BJ (cell line): Measurements from ENCODE around the gene KLHL13. TPM values are rescaled to one million over a fixed set of nuclear protein-coding genes. Genes with fewer than 3 reads are reported as not detected.
A peak's percentile ranks its signal among the peaks of the same experiment; 100 is the strongest.

Experiments used
- CTCF ChIA-PET: fragments of 350-600 bp; formaldehyde crosslinking; extraction: SDS; loops from one replicate; lab custom pipeline; 2021; ENCODE audit warnings: antibody characterized with exemption, inconsistent platforms; lab: Yijun Ruan, JAX
- POLR2A ChIA-PET: fragments of 300-600 bp; sonication (Branson Sonifier 250); formaldehyde crosslinking; extraction: SDS; loops from one replicate; lab custom pipeline; 2021; ENCODE audit warnings: antibody characterized with exemption; lab: Charles Lee
- DNase-seq: peaks from one replicate; pipeline ENCODE4 v3.0.0-alpha.2; 2011; ENCODE audit warnings: low read depth
- H3K27me3 ChIP-seq: 2 replicates; pipeline ENCODE4 v1.6.0; 2011; ENCODE audit warnings: low read length; ENCODE audit not compliant: control insufficient read depth, insufficient read depth
- H3K36me3 ChIP-seq: 2 replicates; pipeline ENCODE4 v1.5.1; 2011; ENCODE audit warnings: low read length; ENCODE audit not compliant: control insufficient read depth, insufficient read depth
- H3K4me3 ChIP-seq: 2 replicates; pipeline ENCODE4 v1.5.1; 2011; ENCODE audit warnings: low read depth, mild to moderate bottlenecking, control low read depth, low read length
- polyA plus RNA-seq: library from polyadenylated mRNA; depleted of rRNA; stranded (reverse); fragments of >200 nt; gene quantifications from 2 replicates; pipeline ENCODE4 v1.2.3, GENCODE V29; 2011
- TF ChIP-seq, protein P1 (sequence below): IDR thresholded peaks from 2 replicates; pipeline ENCODE4 v1.5.1; 2011; ENCODE audit warnings: low read depth, mild to moderate bottlenecking, control low read depth, inconsistent platforms, low read length, moderate library complexity; ENCODE audit not compliant: insufficient read depth

The KLHL13 gene
- polyA plus RNA-seq, 1 experiment = 1.0 TPM

DNA sequence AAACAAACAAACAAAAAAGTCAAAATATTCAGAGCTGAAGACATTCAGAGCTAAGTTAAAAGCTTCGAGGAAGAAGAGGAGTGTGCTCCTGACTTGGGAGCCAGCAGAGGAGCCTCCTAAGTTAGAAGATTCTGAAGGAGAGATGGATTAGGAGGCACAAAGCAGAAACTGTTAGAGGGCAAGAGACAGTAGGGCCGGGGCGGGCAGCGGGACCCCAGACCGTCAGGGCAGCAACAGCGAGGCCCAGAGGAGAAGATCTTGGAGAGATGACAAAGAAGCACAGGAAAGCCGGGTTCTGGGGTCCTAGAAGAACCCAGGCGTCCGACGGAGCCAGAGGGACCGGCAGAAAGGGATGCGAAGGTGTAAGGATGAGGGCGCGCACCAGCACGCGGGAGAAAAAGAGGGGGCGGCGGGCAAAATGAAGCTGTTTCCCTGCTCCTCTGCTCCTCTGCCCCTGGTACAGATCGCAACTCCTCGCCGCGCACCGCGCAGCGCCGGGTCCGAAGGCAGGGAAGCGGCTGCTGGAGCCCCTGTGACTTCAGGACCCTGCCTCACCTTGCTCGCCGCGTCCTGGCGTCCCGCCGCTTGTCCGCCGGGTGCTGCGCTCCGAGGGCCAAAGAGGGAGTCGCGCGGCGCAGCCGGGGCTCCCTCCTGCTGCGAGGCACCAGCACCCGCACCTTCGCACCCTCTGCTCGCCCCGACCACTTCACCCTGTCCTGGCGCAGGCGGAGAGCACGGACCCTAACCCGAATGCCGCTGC, 477 bp downstream of the KLHL13 start:
- H3K36me3 ChIP-seq = no peaks in the 10 kb centered on the region
- ChIA-PET CTCF (interaction anchor here (1.6 kb wide), 1 partner anchor 11 kb away, joined by 4 read pairs; no protein-coding TSS in a partner anchor), POLR2A (no interaction called here)
- peak overlapping the region; percentile 48 for H3K4me3 ChIP-seq
- no peak for DNase-seq
- H3K27me3 ChIP-seq = no peaks in the 10 kb centered on the region
- TF ChIP-seq, protein P1, sequence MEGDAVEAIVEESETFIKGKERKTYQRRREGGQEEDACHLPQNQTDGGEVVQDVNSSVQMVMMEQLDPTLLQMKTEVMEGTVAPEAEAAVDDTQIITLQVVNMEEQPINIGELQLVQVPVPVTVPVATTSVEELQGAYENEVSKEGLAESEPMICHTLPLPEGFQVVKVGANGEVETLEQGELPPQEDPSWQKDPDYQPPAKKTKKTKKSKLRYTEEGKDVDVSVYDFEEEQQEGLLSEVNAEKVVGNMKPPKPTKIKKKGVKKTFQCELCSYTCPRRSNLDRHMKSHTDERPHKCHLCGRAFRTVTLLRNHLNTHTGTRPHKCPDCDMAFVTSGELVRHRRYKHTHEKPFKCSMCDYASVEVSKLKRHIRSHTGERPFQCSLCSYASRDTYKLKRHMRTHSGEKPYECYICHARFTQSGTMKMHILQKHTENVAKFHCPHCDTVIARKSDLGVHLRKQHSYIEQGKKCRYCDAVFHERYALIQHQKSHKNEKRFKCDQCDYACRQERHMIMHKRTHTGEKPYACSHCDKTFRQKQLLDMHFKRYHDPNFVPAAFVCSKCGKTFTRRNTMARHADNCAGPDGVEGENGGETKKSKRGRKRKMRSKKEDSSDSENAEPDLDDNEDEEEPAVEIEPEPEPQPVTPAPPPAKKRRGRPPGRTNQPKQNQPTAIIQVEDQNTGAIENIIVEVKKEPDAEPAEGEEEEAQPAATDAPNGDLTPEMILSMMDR = no peak

- ChIA-PET CTCF (no interaction called here), POLR2A (no interaction called here)
- H3K27me3 ChIP-seq = no peaks in the 10 kb centered on the region
- DNase-seq = no peak
- no peak overlapping the region for H3K4me3 ChIP-seq
- no peaks in the 10 kb centered on the region for H3K36me3 ChIP-seq
- TF ChIP-seq, protein P1 = no peak
These were observed 1.6 kb downstream of the KLHL13 start for GRCh38 chrX:118114971-118115370.

DNA sequence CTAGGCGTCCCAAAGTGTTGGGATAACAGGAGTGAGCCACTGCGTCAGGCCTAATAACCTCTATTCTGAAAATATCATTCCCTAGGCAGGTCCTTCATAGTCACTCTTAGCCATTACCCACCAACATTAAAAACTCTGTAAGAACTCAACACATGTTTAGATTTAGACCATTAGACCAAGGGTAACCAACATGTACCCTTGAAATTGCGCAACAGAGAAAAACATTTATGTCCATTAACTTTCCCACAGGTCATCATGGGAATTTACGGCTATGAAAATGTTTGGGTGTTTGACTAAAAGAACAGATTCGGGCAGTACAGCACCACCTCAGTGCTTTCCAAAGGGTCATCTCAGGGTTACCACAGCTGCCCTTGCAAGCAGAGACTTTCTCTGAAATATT, 7.5 kb downstream of the KLHL13 start:
- TF ChIP-seq, protein P1 = no peak
- ChIA-PET POLR2A (no interaction called here), CTCF (no interaction called here)

GRCh38 chrX:118108304-118108703, 8.3 kb downstream of the KLHL13 start:
- DNase-seq = no peak
- ChIA-PET POLR2A (no interaction called here), CTCF (no interaction called here)
- H3K36me3 ChIP-seq = no peaks in the 10 kb centered on the region
- no peaks in the 10 kb centered on the region for H3K27me3 ChIP-seq
- TF ChIP-seq, protein P1 = no peak
- H3K4me3 ChIP-seq = no peak overlapping the region

More for the DNA sequence above, 7.5 kb downstream of the KLHL13 start:
- no peaks in the 10 kb centered on the region for H3K36me3 ChIP-seq
- no peak overlapping the region for H3K4me3 ChIP-seq
- no peaks in the 10 kb centered on the region for H3K27me3 ChIP-seq
- DNase-seq = no peak

DNA sequence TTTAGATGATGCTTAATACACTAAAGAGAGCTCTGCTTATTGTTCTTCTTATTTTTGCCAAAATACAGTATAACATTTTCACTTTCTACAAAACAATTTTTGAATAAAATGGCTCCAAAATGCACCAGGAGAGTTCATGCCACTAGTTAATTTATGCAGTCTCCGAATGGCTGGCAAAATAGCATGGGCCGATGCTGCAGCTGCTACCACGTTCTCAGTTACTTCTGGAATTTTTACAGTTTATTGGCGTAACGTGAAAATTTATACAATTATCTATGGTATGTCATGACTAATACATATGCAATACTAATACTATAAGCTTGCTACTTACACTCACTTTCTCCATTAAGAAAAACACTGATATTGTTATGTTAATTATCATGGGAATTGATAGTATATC, 16.5 kb downstream of the KLHL13 start:
- ChIA-PET CTCF (no interaction called here), POLR2A (no interaction called here)
- TF ChIP-seq, protein P1 = no peak
- Histone ChIP-seq H3K27me3 (no peaks in the 10 kb centered on the region), H3K4me3 (no peak overlapping the region), H3K36me3 (no peaks in the 10 kb centered on the region)
- DNase-seq = no peak
